ENCODE data around the gene ROGDI.
"Not testable (repeated sequence)": the region's sequence is repeated elsewhere in the genome, so short reads cannot be mapped to it uniquely, and the experiment has no call there.

Gene ROGDI

GRCh38 chr16:4790261-4790660 is 12.2 kb downstream of the ROGDI start:
- no peak for DNase-seq

GRCh38 chr16:4788910-4789309 is 13.5 kb downstream of the ROGDI start:
- DNase-seq = no peak

DNA sequence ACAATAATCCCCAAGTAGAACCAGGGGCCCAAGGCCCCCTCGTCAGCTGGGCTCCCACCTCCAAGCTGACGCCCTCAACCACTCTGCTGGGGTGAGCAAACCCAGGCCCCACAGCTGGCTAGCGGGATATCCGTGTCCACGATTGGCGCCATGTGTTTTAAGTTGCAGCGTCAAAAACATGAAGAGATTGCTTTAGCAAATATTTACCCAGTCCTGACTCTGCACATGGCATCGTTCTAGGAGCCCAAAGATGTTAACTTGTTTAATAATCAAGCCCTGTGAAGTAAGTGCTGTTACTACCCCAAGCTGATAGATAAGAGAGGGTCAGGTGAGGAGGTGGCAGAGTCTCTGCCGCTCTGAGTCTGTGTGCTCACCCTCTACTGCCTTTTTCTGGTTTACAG is 13.9 kb downstream of the ROGDI start:
- DNase-seq = no peak

DNA sequence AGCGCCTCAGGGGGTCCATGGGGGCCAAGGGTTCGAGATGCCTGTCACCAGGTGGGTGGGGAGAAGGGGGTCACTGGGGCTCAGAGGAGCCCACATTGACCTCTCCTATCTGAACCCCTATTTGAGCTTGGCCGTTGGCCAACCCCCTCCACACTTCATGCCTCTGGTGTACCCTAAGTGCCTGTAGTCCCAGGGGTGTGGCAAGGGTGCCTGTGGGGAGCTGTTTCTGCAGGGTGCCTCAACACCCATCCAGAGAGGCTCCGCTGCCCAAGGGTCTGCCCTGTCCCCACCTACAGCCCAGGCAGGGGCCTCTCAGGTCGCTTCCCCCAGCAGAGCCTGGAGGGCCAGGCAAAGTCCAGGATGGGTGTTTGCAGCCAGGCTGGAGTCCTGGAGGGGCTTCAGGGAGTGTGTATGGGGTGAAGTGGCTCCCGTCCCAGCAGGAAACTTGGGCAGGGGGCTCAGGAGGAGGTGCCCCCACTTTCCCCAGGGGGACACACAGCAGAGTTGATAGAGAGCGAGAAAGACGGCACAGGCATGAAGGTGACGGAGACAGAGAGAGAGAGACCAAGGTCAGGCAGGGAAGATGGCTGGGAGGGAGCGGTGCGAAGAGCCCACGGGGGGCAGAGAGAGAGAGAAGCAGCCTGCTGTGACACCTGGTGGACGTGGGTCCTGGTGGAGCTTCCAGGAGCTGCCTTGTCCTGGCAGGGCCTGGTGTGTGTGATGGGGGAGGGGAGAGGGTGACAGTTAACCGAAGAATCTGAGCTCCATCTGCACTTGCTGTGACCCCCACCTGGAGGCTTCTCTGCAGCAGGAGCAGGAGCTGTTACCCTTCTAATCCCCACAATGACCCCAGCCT is 14.6 kb downstream of the ROGDI start, which contains the start of gene SEPTIN12:
TSS of gene SEPTIN12 (minus strand) at position 719 of the 856 bp plus-strand sequence. CDS start at position 19, 700 bp downstream.
- DNase-seq = no peak

DNA sequence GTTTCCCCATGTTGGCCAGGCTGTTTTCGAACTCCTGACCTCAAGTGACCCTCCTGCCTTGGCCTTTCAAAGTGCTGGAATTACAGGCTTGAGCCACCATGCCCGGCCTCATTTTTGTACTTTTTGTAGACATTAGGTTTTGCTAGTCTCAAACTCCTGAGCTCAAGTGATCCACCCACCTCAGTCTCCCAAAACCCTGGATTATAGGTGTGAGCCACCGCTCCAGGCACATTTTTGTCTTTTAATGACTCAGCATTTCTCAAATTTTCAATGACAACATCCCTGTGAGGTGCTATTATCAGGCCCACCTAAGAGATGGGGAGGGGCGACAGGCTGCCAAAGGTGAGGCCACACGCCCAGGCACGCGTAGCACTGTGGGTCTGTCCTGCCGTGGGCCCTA is 15.4 kb downstream of the ROGDI start:
- no peak for DNase-seq

GRCh38 chr16:4785758-4786433 is 16.5 kb downstream of the ROGDI start:
- no peak for DNase-seq

- DNase-seq = not testable (repeated sequence)
Observed at GRCh38 chr16:4784444-4784987, 17.9 kb downstream of the ROGDI start.

DNA sequence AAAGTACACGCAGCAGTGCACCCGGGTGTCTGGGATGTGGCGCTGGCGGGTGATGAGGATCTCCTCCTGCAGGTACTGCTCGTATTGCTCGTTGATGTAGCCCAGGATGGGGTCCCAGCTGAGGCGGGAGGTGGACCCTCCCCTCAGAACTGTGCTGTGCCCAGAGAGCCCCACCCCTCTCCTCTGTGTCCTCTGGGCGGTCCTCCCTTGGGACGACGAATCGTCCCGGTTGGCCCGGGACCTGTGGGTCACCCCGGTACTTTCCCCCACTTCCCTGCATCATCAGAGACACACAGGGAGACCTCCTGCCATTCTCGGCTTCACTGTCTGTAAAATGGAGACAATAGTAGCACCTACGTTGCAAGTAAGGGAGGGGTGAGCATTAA is 18.5 kb downstream of the ROGDI start:
- no peak for DNase-seq

GRCh38 chr16:4783251-4783950 is 19.0 kb downstream of the ROGDI start:
- DNase-seq = no peak

DNA sequence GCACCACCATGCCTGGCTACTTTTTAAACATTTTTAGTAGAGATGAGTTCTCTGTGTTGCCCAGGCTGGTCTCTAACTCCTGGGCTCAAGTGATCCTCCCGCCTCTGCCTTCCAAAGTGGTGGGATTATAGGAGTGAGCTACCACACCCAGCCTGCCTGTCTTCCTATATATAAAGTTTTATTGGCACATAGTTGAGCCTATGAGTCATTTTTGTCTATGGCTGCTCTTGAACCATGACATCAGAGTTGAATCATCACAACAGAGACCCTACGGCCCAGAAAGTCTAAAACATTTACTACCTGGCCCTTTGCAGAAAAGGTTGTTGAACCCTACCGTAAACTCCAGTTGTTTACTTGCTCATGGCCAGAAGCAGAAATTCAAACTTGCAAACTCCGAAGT is 22.2 kb downstream of the ROGDI start:
- DNase-seq = peak; percentile 45

- DNase-seq = no peak
Observed at GRCh38 chr16:4778050-4778392, 24.4 kb downstream of the ROGDI start.

GRCh38 chr16:4777339-4778049 is 24.9 kb downstream of the ROGDI start:
- DNase-seq = no peak

- DNase-seq = no peak
Observed at GRCh38 chr16:4776141-4776705, 26.2 kb downstream of the ROGDI start.

DNA sequence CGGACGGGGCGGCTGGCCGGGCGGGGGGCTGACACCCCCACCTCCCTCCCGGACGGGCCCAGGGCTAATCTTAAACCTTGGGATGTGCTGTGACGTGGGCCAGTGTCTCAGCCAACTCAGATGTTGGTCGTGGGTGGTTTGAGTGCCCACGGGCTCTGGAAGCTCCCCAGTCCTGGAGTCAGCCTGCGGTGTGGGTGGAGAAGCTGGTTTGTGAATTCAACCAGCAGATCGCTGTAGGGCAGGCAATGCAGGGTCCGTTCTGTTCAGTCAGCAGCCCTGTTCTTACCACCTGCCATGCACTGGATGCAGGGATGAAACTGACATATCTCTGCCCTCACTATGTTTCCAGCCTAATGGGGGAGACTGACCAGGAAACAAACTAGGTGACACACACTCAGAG is 27.4 kb downstream of the ROGDI start:
- no peak for DNase-seq

GRCh38 chr16:4772351-4772750 is 30.1 kb downstream of the ROGDI start:
- no peak for DNase-seq

DNA sequence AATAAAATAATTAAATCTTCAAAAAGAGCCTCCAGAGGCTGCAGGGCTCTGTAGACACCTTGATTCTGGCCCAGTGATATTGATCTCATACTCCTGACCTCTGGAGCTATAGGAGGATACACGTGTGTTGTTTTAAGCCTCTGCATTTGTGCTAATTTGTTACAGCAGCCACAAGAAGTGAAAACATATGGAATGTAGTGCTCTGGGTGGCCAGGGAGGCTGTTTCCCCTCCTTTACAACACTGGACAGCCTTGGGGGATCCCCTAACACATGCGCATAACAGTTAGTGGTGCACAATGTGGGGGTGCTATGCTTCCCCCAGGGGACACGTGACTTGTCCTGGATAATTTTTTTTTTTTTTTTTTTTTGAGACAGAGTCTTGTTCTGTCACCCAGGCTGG is 30.8 kb downstream of the ROGDI start:
- DNase-seq = no peak

GRCh38 chr16:4769306-4769638 is 33.2 kb downstream of the ROGDI start:
- no peak for DNase-seq

GRCh38 chr16:4768549-4769305 is 33.7 kb downstream of the ROGDI start:
- peak; percentile 95 for DNase-seq

- peak; percentile 41 for DNase-seq
Observed at GRCh38 chr16:4767872-4768548, 34.4 kb downstream of the ROGDI start.

- peak; percentile 94 for DNase-seq
Observed at GRCh38 chr16:4766875-4767628, 35.4 kb downstream of the ROGDI start, which contains the start of gene ZNF500. Gene ZNF500 (minus strand): TSS chr16:4767162. CDS start chr16:4765978, 1,184 bp downstream.
